NCI-H526 treated with DMSO at 0.1 percent for 48 hours (cell line): ENCODE data around the gene GPR42.

ENCODE experiments used
- DNase-seq: peaks from one replicate; lab custom pipeline; 2025; lab: John Stamatoyannopoulos, UW

GPR42 gene, protein sequence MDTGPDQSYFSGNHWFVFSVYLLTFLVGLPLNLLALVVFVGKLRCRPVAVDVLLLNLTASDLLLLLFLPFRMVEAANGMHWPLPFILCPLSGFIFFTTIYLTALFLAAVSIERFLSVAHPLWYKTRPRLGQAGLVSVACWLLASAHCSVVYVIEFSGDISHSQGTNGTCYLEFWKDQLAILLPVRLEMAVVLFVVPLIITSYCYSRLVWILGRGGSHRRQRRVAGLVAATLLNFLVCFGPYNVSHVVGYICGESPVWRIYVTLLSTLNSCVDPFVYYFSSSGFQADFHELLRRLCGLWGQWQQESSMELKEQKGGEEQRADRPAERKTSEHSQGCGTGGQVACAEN

GRCh38 chr19:35370722-35371121 lies at the start of gene GPR42:
Gene GPR42, plus strand, starts transcription at chr19:35371068. Its CDS starts 292 bp downstream, at chr19:35371360.
- no peak for DNase-seq

GRCh38 chr19:35321291-35321690 lies 49.6 kb upstream of the GPR42 start:
- no peak for DNase-seq

- no peak for DNase-seq
Measured at GRCh38 chr19:35322014-35322413, 48.9 kb upstream of the GPR42 start.

DNA sequence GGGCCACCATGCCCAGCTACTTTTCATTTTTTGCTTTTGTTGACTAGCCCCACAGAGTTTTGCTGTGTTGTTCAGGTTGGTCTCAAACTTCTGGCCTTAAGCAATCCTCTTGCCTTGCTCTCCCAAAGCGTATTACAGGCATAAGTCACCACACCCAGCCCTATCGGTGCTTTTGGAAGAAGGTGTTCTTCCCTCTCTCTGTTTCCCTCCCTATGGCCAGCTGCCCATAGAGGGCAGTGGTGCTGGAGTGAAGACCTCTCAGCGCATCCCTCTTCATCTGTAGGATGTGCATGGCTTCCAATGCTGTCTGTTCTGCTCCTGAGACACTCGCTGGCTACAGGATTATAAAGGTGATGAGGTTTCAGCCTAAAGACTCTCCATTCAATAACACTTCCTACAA lies 43.2 kb upstream of the GPR42 start:
- DNase-seq, result no peak

- no peak for DNase-seq
Measured at GRCh38 chr19:35328851-35329285, 42.0 kb upstream of the GPR42 start, which contains the start of gene CD22. Gene CD22, plus strand, starts transcription at chr19:35329187. Its CDS starts 2,854 bp downstream, at chr19:35332041.

- DNase-seq, result no peak
Measured at GRCh38 chr19:35329323-35329722, 41.5 kb upstream of the GPR42 start.

GRCh38 chr19:35330475-35330874 lies 40.4 kb upstream of the GPR42 start:
- no peak for DNase-seq

GRCh38 chr19:35331551-35332214 lies 39.2 kb upstream of the GPR42 start:
- no peak for DNase-seq

- DNase-seq, result no peak
Measured at GRCh38 chr19:35332817-35333216, 38.1 kb upstream of the GPR42 start.

DNA sequence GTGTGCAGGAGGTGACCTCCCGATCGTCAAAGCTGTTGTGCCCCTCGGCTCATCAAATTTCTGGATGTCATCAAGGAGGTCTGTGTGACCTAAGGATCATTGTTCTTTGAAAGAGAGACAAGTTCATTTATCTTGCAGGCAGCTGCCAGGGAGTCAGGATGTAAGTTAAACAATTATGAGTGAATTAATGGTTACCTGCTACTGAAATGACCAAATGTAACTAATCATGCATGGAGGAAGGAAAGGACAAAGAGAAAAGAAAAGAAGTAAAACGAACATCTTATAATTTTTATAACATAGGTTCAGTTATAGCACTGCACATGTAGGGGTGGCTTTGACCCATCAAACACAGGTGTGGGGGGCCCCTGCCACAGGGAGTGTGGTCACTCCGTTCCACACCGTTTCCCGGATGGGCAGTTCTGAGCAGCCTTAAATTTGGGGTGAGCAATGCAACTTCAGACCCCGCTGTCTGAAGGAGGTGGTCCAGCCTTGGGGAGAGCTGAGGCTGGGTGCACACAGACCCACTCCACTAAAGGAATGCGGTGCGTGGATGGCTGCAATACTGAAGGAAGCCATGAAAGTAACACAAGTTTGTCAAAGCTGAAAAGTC lies 36.6 kb upstream of the GPR42 start:
- no peak for DNase-seq

DNA sequence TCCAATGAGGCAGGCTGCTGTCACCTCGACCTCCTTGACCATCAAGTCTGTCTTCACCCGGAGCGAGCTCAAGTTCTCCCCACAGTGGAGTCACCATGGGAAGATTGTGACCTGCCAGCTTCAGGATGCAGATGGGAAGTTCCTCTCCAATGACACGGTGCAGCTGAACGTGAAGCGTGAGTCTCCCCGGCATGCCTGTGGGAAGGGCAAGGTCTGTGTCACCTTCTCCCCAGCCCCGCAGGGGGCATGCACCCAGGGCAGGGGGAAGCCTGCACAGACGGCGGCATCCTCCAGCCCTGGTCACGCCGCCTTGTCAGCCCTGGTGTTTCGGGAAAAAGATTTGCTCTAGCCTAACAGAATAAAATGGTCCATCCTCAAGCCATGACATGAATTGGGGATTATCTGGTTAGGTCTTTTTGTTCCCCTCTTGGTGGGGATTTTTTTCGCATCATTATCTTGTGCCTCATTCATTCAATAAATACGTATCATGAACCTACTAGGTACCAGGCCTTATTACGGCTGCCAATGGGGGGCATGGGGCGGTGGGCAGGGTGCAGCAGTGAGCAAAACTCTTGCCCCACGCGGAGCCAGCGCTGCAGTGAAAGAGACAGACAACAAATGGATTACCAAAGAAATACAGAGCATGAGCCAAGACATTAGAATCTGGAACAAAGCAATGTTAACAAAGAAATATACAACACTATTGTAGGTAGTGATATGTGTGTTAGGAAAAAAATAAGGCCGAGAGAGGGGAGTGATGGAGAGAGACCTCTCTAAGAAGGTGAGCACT lies 34.5 kb upstream of the GPR42 start:
- no peak for DNase-seq

- no peak for DNase-seq
Measured at GRCh38 chr19:35337097-35337983, 33.5 kb upstream of the GPR42 start.

DNA sequence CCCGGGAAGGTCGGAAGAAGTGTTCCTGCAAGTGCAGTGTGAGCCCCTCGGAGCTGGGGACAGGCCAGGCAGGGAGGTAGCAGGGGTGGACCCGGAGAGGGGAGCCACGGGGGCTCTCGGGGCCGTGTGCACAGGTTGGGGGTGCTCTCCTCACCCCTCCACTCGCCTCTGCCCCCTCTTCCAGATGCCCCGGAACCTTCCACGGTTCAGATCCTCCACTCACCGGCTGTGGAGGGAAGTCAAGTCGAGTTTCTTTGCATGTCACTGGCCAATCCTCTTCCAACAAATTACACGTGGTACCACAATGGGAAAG lies 32.9 kb upstream of the GPR42 start:
- DNase-seq, result no peak

DNA sequence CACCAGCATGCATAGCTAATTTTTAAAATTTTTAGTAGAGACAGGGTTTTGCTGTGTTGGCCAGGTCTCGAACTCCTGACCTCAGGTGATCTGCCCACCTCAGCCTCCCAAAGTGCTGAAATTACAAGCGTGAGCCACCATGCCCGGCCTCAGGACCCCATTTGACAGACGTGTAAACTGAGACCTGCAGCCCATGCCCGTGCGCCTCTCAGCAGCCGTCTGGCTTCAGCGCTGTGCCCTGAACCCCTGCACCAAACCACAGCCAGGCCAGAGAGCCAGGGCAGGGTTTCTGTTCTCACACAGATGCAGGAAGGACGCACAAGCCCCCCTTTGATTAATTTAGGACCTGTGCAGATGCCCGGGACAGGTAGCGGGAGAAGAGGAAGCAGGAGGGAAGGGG lies 30.4 kb upstream of the GPR42 start:
- DNase-seq, result no peak

DNA sequence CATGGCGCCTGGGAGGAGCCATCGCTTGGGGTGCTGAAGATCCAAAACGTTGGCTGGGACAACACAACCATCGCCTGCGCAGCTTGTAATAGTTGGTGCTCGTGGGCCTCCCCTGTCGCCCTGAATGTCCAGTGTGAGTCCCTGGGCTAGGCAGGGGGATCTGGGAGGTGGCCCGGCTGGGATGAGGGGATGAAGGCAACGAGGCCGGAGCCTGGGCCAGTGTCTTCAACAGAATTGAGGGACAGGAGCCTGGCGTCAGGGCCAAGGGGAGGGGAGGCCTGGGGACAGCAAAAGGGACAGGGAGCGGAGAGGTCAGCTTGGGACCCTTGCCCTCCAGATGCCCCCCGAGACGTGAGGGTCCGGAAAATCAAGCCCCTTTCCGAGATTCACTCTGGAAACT lies 29.9 kb upstream of the GPR42 start:
- no peak for DNase-seq

- no peak for DNase-seq
Measured at GRCh38 chr19:35341565-35342225, 29.2 kb upstream of the GPR42 start.

GRCh38 chr19:35342430-35342829 lies 28.4 kb upstream of the GPR42 start:
- no peak for DNase-seq

DNA sequence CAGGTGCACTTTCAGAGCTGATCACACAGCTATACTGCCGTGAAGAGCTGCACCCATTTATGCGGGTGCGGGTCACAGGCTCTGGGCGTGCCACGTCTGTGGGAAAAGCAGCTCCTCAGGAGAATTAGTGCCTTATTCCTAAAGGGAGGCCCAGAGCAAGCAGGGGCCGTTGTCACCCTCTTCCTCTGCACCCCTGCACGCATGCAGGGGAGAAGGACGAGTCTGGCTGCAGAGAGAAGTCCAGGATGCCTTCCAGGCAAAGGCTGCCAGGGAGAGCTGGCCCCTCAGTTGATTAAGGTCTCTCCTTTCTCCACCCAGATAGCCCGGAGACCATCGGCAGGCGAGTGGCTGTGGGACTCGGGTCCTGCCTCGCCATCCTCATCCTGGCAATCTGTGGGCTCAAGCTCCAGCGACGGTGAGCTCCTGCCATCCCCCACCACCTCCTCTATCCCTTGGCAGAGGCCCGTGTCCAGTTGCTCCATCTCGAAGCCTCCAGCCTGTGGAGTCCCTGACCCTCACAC lies 26.3 kb upstream of the GPR42 start:
- DNase-seq, result no peak

DNA sequence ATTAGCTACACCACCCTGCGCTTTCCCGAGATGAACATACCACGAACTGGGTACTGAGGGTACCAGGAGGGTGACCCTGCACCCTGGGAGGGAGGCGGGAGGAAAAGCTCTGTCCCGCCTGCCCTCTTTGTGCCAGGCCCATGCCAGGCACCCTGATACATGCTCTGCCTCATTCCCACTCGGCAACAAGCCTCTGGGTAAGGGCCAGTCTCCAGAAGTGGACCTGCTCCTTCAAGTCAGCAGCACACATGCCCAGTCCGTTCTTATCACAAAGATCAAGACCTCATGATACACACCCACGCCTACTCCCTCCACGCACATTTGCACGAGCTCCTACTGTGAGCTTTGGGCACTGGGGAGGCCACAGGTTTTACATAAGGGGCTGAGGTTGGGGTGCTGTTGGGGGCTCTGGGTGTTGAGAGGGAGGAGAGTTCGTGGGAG lies 25.2 kb upstream of the GPR42 start:
- no peak for DNase-seq

DNA sequence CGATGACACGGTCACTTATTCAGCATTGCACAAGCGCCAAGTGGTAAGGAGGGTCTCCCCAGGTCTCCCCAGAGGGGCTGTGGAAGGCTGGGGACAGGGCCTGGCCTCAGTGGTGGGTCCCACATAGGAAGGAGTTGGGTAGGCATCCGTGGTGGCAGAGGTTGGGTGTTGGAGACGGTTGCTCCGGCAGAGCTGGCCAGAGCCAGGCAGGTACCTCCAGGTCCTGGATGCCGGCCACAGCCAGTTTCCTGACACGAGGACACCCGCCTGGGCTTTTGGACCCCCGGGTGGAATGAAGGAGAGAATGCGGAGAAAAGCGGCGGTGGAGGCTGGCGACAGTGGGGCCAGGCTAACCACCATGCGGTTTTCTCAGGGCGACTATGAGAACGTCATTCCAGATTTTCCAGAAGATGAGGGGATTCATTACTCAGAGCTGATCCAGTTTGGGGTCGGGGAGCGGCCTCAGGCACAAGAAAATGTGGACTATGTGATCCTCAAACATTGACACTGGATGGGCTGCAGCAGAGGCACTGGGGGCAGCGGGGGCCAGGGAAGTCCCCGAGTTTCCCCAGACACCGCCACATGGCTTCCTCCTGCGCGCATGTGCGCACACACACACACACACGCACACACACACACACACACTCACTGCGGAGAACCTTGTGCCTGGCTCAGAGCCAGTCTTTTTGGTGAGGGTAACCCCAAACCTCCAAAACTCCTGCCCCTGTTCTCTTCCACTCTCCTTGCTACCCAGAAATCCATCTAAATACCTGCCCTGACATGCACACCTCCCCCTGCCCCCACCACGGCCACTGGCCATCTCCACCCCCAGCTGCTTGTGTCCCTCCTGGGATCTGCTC lies 24.4 kb upstream of the GPR42 start:
- DNase-seq, result no peak
